CD4-positive, alpha-beta T cell treated with Interleukin-6 for 4 hours (primary cell): ENCODE data around the gene SREBF2.

Experiments used
- DNase-seq: peaks from one replicate; pipeline ENCODE4 v3.0.0-alpha.2; 2020; ENCODE audit warnings: mixed read lengths

The SREBF2 gene

GRCh38 chr22:41909310-41910049 is 76.6 kb downstream of the SREBF2 start:
- no peak for DNase-seq

GRCh38 chr22:41910050-41911000 is 77.4 kb downstream of the SREBF2 start:
- peak; percentile 37 for DNase-seq

- DNase-seq: peak; percentile 35
These were observed 78.2 kb downstream of the SREBF2 start for GRCh38 chr22:41911001-41911611.

- no peak for DNase-seq
These were observed 79.6 kb downstream of the SREBF2 start for GRCh38 chr22:41912338-41913039.

- DNase-seq: no peak
These were observed 80.3 kb downstream of the SREBF2 start for GRCh38 chr22:41913040-41913719.

- no peak for DNase-seq
These were observed 81.1 kb downstream of the SREBF2 start for GRCh38 chr22:41913842-41914534.

GRCh38 chr22:41914611-41915034 is 81.7 kb downstream of the SREBF2 start:
- no peak for DNase-seq

- DNase-seq: peak; percentile 76
These were observed 82.3 kb downstream of the SREBF2 start, which contains the start of gene SHISA8 for GRCh38 chr22:41915035-41915785. Gene SHISA8 (minus strand): TSS chr22:41915074. CDS start chr22:41914667, 407 bp downstream.

- no peak for DNase-seq
These were observed 83.0 kb downstream of the SREBF2 start for GRCh38 chr22:41915786-41916493.

- no peak for DNase-seq
These were observed 83.9 kb downstream of the SREBF2 start for GRCh38 chr22:41916745-41917358.

GRCh38 chr22:41917375-41917902 is 84.5 kb downstream of the SREBF2 start:
- no peak for DNase-seq

- peak; percentile 60 for DNase-seq
These were observed 85.2 kb downstream of the SREBF2 start for GRCh38 chr22:41917903-41918791.

- peak; percentile 64 for DNase-seq
These were observed 86.7 kb downstream of the SREBF2 start for GRCh38 chr22:41919357-41920224.

GRCh38 chr22:41920271-41920976 is 87.5 kb downstream of the SREBF2 start:
- no peak for DNase-seq

GRCh38 chr22:41922328-41922727 is 89.4 kb downstream of the SREBF2 start:
- DNase-seq: no peak

GRCh38 chr22:41922940-41923594 is 90.2 kb downstream of the SREBF2 start:
- DNase-seq: no peak
